Right renal cortex interstitium (tissue), 3 donors: ENCODE measurements around the gene COG6. TPM values are rescaled to one million over a fixed set of nuclear protein-coding genes. Genes with fewer than 3 reads are reported as not detected.

Source experiments
- DNase-seq, 3 donors: peaks; one replicate each; pipeline ENCODE4 v3.0.0-alpha.2; 2013; ENCODE audit warnings: low read depth in 3 of 3, low spot score in 2 of 3
- polyA plus RNA-seq, 3 donors: library from polyadenylated mRNA; unstranded; fragments of 120-200 nt; gene quantifications; one replicate each; pipeline ENCODE4 v1.2.1, GENCODE V29; 2013; ENCODE audit not compliant: insufficient read length in 3 of 3

COG6 gene
- polyA plus RNA-seq, 3 donors = 36.3 to 39.4 (median 36.8) TPM

- DNase-seq = no peak
Measured at GRCh38 chr13:39767791-39768517, 112.5 kb downstream of the COG6 start.

- DNase-seq = no peak
Measured at GRCh38 chr13:39768962-39769361, 113.5 kb downstream of the COG6 start.

GRCh38 chr13:39770221-39771090 is 115.0 kb downstream of the COG6 start:
- DNase-seq = no peak

GRCh38 chr13:39773833-39774232 is 118.4 kb downstream of the COG6 start:
- no peak for DNase-seq

GRCh38 chr13:39776439-39776838 is 121.0 kb downstream of the COG6 start:
- DNase-seq = no peak

- DNase-seq = no peak
Measured at GRCh38 chr13:39777021-39777420, 121.6 kb downstream of the COG6 start.

- DNase-seq = no peak
Measured at GRCh38 chr13:39777527-39778061, 122.1 kb downstream of the COG6 start.

GRCh38 chr13:39779337-39780265 is 124.1 kb downstream of the COG6 start:
- DNase-seq = no peak

GRCh38 chr13:39780711-39781110 is 125.2 kb downstream of the COG6 start:
- DNase-seq = no peak

GRCh38 chr13:39781381-39781780 is 125.9 kb downstream of the COG6 start:
- DNase-seq = no peak

- no peak for DNase-seq
Measured at GRCh38 chr13:39783051-39783450, 127.6 kb downstream of the COG6 start.

- DNase-seq = no peak
Measured at GRCh38 chr13:39784347-39784746, 128.9 kb downstream of the COG6 start.

GRCh38 chr13:39786091-39786490 is 130.6 kb downstream of the COG6 start:
- no peak for DNase-seq

GRCh38 chr13:39787086-39787487 is 131.6 kb downstream of the COG6 start:
- DNase-seq = no peak

GRCh38 chr13:39788102-39788501 is 132.6 kb downstream of the COG6 start:
- no peak for DNase-seq

GRCh38 chr13:39789451-39789850 is 134.0 kb downstream of the COG6 start:
- DNase-seq = no peak

Other genes with a start within 250 kb of the COG6 start
- 10 to 100 TPM; 39.0 to 42.8 (median 40.2) TPM for gene LHFPL6, start 52.5 kb upstream of the COG6 start, polyA plus RNA-seq